Fibroblast of skin of scalp (primary cell): ENCODE results near the gene SLC35E1. TPM values are rescaled to one million over a fixed set of nuclear protein-coding genes. Genes with fewer than 3 reads are reported as not detected.

Experiments
- DNase-seq: peaks from one replicate; pipeline ENCODE4 v3.0.0-alpha.2; 2013
- polyA plus RNA-seq, 2 experiments: library from polyadenylated mRNA; unstranded; fragments of 120-200 nt; gene quantifications; one replicate each; pipeline ENCODE4 v1.2.1, GENCODE V29; 2013; ENCODE audit not compliant: insufficient read length in 2 of 2

The SLC35E1 gene
- 51.8 TPM for polyA plus RNA-seq (2013, experiment 1 of 2; ENCODE audit: insufficient read length)
- 50.9 TPM for polyA plus RNA-seq (2013, experiment 2 of 2; ENCODE audit: insufficient read length)

GRCh38 chr19:16572332-16573211, at the start of gene SLC35E1:
Gene SLC35E1, minus strand, starts transcription at chr19:16572415. Its CDS starts 51 bp downstream, at chr19:16572364.
- peak; percentile 96 for DNase-seq

- no peak for DNase-seq
Observed at GRCh38 chr19:16621165-16621800, 49.1 kb upstream of the SLC35E1 start.

GRCh38 chr19:16620584-16620983, 48.4 kb upstream of the SLC35E1 start:
- no peak for DNase-seq

GRCh38 chr19:16620018-16620417, 47.8 kb upstream of the SLC35E1 start:
- DNase-seq = no peak

- no peak for DNase-seq
Observed at GRCh38 chr19:16619457-16619856, 47.2 kb upstream of the SLC35E1 start.

GRCh38 chr19:16618248-16618647, 46.0 kb upstream of the SLC35E1 start:
- DNase-seq = no peak

GRCh38 chr19:16615808-16616207, 43.6 kb upstream of the SLC35E1 start:
- DNase-seq = no peak

GRCh38 chr19:16614941-16615340, 42.7 kb upstream of the SLC35E1 start:
- no peak for DNase-seq

- no peak for DNase-seq
Observed at GRCh38 chr19:16613841-16614240, 41.6 kb upstream of the SLC35E1 start.

- no peak for DNase-seq
Observed at GRCh38 chr19:16612636-16613035, 40.4 kb upstream of the SLC35E1 start.

GRCh38 chr19:16611121-16611520, 38.9 kb upstream of the SLC35E1 start:
- no peak for DNase-seq

GRCh38 chr19:16609511-16610200, 37.4 kb upstream of the SLC35E1 start:
- DNase-seq = no peak

GRCh38 chr19:16608290-16608739, 36.1 kb upstream of the SLC35E1 start:
- peak; percentile 53 for DNase-seq

GRCh38 chr19:16607819-16608218, 35.6 kb upstream of the SLC35E1 start:
- no peak for DNase-seq

GRCh38 chr19:16605553-16605994, 33.4 kb upstream of the SLC35E1 start:
- no peak for DNase-seq

GRCh38 chr19:16605115-16605514, 32.9 kb upstream of the SLC35E1 start:
- no peak for DNase-seq

GRCh38 chr19:16604615-16605014, 32.4 kb upstream of the SLC35E1 start:
- no peak for DNase-seq

- DNase-seq = no peak
Observed at GRCh38 chr19:16603090-16603489, 30.9 kb upstream of the SLC35E1 start.

GRCh38 chr19:16601378-16602052, 29.3 kb upstream of the SLC35E1 start:
- no peak for DNase-seq

GRCh38 chr19:16600824-16601223, 28.6 kb upstream of the SLC35E1 start:
- no peak for DNase-seq

- no peak for DNase-seq
Observed at GRCh38 chr19:16599655-16600346, 27.6 kb upstream of the SLC35E1 start.

- DNase-seq = no peak
Observed at GRCh38 chr19:16598848-16599247, 26.6 kb upstream of the SLC35E1 start.
